NCI-H524 treated with DMSO at 0.1 percent for 48 hours (cell line): ENCODE measurements around the gene THAP4.

ENCODE experiments used
- DNase-seq: peaks from one replicate; lab custom pipeline; 2025; lab: John Stamatoyannopoulos, UW

Gene THAP4

GRCh38 chr2:241547781-241548450 lies 89.0 kb downstream of the THAP4 start:
- no peak for DNase-seq

- DNase-seq: no peak
Measured at GRCh38 chr2:241546771-241547498, 90.0 kb downstream of the THAP4 start.

- DNase-seq: no peak
Measured at GRCh38 chr2:241545523-241546473, 91.2 kb downstream of the THAP4 start.

- no peak for DNase-seq
Measured at GRCh38 chr2:241545106-241545505, 91.9 kb downstream of the THAP4 start.

GRCh38 chr2:241542278-241542605 lies 94.7 kb downstream of the THAP4 start:
- DNase-seq: no peak

GRCh38 chr2:241541564-241542277 lies 95.2 kb downstream of the THAP4 start:
- no peak for DNase-seq

GRCh38 chr2:241540771-241541561 lies 96.0 kb downstream of the THAP4 start:
- no peak for DNase-seq

- no peak for DNase-seq
Measured at GRCh38 chr2:241540401-241540770, 96.6 kb downstream of the THAP4 start.

GRCh38 chr2:241539616-241540374 lies 97.2 kb downstream of the THAP4 start:
- no peak for DNase-seq

- DNase-seq: no peak
Measured at GRCh38 chr2:241538838-241539615, 97.9 kb downstream of the THAP4 start.

- DNase-seq: no peak
Measured at GRCh38 chr2:241535871-241536655, 100.9 kb downstream of the THAP4 start.

- no peak for DNase-seq
Measured at GRCh38 chr2:241534701-241535375, 102.1 kb downstream of the THAP4 start.
